GM18519 (cell line): ENCODE measurements around the gene FBXO3.

Source experiments
- ATAC-seq: cut with Tn5 transposase; IDR thresholded peaks from one replicate; pipeline ENCODE4 v1.9.1; 2021; ENCODE audit warnings: mild to moderate bottlenecking, moderate library complexity; ENCODE audit not compliant: unreplicated experiment, low FRiP score

The FBXO3 gene

DNA sequence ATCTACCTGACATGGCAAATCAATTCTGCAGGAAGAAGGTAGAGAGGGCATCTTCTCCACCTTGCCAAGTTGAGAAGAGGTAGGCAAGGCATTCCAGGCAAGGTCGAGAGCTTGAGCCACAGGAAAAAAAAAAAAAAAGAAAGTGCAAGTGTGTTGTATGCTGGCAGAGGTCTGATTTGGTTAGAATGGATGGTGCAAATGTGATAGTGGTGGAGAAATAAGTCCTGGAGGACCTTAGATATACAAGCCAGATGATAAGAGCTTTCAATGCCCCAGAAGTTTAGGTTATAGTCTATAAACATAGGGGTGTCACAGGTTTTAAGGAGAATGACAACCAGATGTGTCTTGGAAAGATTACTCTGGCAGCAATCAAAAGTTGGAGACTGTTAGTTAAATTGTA lies 1.4 kb downstream of the FBXO3 start:
- no peak for ATAC-seq

DNA sequence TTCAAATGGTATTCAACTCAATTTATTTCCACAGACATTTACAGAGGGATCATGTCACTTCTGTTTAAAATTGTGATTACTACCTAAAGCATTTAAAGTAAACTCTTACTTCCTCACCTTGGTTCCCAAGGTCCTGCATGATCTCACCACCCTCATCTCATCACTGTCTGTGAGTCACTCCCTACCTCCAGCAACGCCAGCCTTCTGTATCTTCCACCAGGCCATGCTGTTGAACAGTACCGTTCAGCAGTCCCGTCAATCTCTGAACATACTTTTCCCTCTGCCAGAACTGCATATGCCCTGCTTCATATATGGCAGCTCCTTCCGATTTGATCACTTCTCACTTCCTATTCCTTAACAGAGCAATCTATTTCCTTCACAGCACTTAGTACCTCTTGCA lies 2.0 kb downstream of the FBXO3 start:
- ATAC-seq: no peak

- no peak for ATAC-seq
Measured at GRCh38 chr11:33770236-33770635, 4.1 kb downstream of the FBXO3 start.

DNA sequence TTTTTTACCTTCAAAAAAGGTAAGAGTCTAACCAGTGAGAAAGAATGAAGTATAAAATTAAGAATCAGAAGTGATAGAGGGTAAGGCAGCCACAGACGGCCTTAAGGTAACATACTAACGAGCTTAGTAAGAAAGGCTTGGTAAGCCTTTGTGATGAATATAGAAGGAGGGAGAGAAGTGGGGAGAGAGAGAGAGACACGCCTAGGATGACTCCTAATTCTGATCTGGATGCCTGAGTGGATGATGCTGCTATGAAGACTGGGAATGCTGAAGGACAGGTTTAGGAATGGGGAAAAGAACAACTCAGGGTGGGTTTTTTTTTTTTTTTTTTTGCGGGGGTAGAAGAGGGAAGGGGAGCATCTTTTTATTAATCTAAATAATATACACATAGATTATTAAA lies 4.8 kb downstream of the FBXO3 start:
- no peak for ATAC-seq

GRCh38 chr11:33767624-33768023 lies 6.7 kb downstream of the FBXO3 start:
- ATAC-seq: no peak

GRCh38 chr11:33766085-33766484 lies 8.2 kb downstream of the FBXO3 start:
- ATAC-seq: no peak

GRCh38 chr11:33761471-33761870 lies 12.8 kb downstream of the FBXO3 start:
- ATAC-seq: peak; percentile 76

GRCh38 chr11:33753304-33753967 lies 20.9 kb downstream of the FBXO3 start:
- peak; percentile 95 for ATAC-seq

DNA sequence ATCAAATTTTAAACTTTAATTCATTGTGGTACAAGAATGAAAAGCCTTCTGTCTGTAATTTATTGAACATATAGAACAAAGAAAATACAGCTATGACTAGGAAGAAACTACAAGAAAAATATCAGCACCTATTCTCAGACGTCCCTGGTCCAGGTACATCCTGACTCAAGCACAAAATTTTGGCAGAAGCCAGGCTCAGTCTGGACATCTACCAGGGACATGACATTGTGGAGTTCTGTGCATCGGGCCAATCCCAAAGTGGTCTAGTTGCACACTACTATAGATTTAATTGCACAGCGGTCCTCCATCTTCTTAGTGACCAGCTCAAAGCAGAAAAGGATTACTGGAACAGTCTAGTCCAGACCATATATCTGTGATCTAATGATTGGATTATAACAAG lies 22.4 kb downstream of the FBXO3 start:
- ATAC-seq: no peak

- ATAC-seq: no peak
Measured at GRCh38 chr11:33747979-33748378, 26.3 kb downstream of the FBXO3 start.

GRCh38 chr11:33743291-33743690 lies 31.0 kb downstream of the FBXO3 start:
- ATAC-seq: no peak

DNA sequence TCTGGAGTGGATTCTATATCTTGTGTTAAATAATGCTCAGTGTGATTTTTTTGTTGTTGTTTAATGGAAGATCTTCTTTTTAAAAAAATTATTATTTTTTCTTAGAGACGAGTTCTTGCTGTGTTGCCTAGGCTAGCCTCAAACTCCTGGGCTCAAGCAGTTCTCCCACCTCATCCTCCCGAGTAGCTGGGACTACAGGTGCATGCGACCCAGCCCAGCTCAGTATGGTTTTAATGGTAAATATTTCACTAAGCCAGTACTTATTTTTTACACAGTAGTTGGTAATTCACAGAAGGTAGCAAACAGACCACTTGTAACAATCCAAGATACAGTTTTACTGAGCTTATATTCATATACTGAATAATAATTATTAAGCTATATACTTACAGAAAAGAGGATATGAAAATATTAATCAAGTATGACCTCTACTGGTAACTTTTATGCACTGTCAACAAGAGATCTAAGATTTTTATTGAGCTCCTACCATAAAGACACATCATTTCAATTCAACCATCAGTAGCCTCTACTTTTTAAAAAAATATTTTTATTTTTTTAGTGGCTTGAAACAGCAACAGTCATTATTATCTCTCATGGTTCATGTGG lies 32.0 kb downstream of the FBXO3 start:
- ATAC-seq: no peak

DNA sequence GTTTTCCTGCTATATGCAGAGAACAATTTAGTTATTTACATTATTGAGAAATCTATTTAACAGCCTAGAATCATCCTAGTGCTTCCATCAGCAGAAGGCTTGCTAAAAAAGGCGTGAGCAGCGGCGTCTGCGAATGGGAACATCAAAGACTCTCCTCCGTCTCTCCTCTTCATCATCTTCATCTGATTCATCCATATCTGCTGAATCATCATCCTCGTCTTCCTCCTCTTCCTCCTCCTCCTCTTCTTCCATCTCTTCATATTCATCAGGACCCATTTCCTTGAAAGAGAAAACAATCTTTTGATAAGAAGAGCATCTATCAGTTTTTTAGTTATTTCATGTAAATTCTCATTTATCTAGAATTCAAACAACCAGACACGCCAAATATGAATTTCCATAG lies 32.5 kb downstream of the FBXO3 start:
- no peak for ATAC-seq

GRCh38 chr11:33737362-33737821 lies 36.9 kb downstream of the FBXO3 start:
- ATAC-seq: no peak

DNA sequence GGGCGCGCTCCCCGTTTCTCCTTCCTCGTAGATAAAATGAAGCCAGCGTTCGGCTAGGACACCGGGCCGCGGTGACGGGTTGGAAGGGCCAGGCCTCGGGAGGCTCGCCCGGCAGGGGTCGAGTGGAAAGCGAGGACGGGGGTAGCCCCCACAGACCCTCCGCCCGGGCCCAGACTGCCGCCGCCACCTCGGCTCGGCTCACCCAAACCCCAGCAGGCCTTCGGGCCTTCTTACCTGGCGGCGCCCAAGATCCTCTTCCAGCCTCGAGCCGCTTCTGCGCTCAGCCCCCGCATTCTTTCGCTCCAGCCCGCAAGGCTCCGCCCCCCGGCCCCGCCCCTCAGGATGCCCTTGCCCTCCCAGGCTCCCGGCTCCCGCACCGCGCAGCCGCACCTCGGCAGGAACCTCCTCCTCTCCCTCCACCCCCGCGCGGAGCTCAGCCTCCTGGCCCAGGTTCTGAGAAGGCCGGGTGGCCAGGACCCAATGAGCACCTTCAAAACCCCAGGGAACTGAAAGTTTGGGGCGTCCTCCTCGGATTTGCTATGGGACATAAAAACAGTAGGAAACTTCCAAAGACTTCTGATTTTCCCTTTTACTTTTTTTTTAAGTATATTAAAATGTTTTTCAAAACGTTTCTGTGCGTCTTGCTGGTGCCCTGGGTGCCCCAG lies 38.0 kb downstream of the FBXO3 start, which contains the start of gene CD59:
Gene CD59, minus strand, starts transcription at position 276 of the 665 bp plus-strand sequence. CDS start 13,978 bp downstream, outside the sequence.
- ATAC-seq: peak; percentile 46

DNA sequence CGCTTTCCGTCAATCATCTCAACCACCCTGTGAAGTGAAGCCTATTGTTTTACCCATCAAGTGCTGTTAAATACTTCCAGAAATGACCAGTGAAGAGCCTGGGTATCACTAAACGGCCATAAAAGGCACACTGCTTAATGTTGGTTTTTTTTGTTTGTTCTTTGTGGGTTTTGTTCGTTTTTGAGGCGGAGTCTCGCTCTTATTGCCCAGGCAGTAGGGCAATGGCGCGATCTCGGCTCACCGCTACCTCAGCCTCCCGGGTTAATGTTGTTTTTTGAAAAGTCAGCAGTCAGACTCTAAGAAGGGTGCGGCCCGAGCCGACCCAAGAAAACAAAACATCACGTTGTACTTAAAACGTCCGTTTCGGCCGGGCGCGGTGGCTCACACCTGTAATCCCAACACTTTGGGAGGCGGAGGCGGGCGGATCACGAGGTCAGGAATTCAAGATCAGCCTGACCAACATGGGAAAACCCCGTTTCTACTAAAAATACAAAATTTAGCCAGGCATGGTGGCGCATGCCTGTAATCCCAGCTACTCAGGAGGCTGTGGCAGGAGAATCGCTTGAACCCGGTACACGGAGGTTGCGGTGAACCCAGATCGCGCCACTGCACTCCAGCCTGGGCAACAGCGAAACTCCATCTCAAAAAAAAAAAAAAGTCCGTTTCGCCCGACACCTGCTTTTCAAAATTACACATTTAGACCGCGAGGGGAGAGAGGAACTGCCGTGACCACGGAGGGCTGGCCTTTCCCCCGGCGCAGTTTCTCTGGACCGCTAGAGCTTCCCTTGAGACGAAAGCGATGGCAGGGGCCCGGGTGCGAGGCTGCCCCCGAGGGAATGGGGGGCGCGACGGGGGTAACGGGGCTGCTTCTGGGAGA lies 38.8 kb downstream of the FBXO3 start:
- ATAC-seq: no peak

DNA sequence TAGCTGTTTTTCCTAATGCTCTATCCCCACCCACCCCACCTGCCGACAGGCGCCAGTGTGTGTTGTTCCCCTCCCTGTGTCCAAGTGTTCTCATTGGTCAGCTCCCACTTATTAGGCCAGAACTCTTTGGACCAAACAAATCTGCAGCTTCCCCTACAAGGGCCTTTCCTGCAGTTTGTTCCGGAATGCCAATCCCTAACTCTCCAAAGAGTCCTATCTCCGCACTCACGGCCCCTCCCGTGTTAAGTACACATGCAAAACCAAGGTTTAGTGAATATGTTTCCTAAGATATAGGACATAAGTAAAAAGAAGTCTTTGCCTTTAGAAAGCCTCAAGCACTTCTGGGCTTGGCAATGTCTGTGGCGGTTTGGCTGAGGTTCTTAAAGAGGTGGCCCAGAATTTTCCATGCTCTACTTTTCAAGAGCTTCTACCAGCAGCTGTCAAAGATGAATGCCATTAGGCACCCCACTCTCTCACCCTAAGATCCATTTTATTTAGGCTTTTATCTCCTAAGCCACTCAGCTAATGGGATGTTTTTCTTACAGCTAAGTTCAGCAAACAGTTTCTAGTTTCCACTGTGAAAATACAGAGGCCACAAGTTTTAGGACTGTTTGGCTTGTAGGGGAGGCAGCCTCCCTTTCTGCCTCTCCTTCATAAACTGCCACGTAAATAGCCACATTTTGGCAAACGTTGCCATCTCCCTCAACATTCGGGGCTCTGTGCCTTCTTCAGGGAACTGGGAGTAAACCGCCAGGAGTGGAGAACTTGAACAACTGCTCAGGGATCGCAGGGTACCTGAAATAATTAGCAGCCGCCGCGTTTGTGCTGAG lies 39.7 kb downstream of the FBXO3 start:
- no peak for ATAC-seq

DNA sequence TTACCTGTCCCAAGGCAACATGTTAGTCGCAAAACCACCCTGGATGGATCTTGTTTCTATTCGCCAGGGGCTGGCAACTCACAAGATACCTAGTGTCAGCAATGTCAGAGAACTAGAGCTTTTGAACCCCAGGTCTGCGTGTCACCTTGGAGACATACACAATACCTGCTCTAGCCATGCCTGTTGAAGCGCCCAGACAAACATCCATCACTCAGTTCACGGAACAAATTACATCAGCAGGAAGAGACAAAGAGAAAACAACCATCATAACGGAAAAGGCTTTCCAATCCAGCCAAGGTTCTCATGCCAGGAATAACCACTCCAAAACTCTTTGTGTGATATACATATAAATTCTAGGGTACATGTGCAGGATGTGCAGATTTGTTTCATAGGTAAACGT lies 40.3 kb downstream of the FBXO3 start:
- ATAC-seq: no peak

DNA sequence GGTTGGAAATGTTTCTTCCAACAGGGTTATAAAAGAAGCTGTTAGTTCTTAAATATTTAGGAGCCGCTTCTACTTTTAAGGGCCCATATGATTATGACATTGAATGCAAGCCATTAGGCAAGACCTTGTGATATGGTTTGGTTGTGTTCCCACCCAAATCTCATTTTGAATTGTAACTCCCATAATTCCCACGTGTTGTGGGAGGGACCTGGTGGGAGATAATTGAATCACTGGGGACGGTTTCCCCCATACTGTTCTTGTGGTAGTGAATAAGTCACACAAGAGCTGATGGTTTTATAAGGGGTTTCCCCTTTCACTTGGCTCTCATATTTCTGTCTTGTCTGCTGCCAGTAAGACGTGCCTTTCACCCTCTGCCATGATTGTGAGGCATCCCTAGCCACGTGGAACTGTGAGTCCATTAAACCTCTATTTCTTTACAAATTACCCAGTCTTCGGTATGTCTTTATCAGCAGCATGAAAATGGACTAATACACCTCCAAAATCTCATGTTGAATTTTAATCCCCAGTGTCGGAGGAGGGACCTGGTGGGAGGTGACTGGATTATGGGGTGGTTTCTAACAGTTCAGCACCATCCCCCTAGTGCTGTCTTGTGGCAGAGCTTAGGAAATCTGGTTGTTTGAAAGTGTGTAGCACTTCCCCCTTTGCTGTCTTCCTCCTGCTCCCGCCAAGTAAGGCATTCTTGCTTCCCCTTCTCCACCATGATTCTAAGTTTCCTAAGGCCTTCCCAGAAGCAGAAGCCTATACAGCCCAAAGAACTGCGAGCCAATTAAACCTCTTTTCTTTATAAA lies 42.4 kb downstream of the FBXO3 start:
- no peak for ATAC-seq
